ENCODE measurements around the gene SLC9A9. TPM values are rescaled to one million over a fixed set of nuclear protein-coding genes. Genes with fewer than 3 reads are reported as not detected.
A peak's percentile ranks its signal among the peaks of the same experiment; 100 is the strongest.

SLC9A9 gene
- total and polyA plus RNA-seq, 8 donors, result 0.28 to 5.9 (median 0.75) TPM

DNA sequence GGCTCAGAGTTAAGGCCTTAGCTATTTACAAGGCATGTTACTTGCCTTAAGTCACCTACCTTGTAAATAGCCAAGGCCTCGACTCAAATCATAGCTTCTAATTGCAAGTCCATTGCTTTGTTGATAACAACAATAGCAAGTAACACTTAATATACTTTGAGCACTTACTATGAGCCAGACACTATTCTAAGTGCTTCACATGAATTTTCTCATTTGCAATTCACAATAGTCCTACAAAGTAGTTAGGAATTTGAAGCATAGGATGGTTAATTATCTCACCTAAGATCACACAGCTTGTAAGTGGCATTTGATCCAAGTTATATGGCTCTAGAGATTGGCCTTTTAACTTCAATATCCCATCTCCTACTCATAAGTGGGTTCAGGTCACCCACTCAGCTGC is 28.4 kb downstream of the SLC9A9 start:
- ATAC-seq, result no peak
- Histone ChIP-seq H3K9me3 (no peaks in the 10 kb centered on the region), H3K36me3 (no peaks in the 10 kb centered on the region), H3K4me3 (no peak overlapping the region), H3K27me3 (no peaks in the 10 kb centered on the region), H3K27ac (no peak overlapping the region), H3K4me1 (no peaks in the 10 kb centered on the region)
- no peak for FAIRE-seq
- intact Hi-C loops (cut with DNase I), result no loop called here
- DNase-seq, result no peak
- no peak for TF ChIP-seq CTCF (IDR thresholded peaks at IDR 0.05)
- 45 to 46% methylated on average over 1 of the region's 1 CpG for WGBS, 2 donors

- intact Hi-C loops (cut with DNase I), result no loop called here
- WGBS, 2 donors, result 67 to 78% methylated on average over 3 of the region's 3 CpGs
- FAIRE-seq (no peak), DNase-seq (no peak), ATAC-seq (no peak)
- no peaks in the 10 kb centered on the region for H3K36me3 ChIP-seq
- H3K9me3 ChIP-seq, result no peaks in the 10 kb centered on the region
- H3K27me3 ChIP-seq, result no peaks in the 10 kb centered on the region
- H3K27ac ChIP-seq, result no peak overlapping the region
- H3K4me1 ChIP-seq, result no peaks in the 10 kb centered on the region
- no peak overlapping the region for H3K4me3 ChIP-seq
- TF ChIP-seq CTCF (IDR thresholded peaks at IDR 0.05), result no peak
These were observed 33.8 kb downstream of the SLC9A9 start for GRCh38 chr3:143814443-143814889.

DNA sequence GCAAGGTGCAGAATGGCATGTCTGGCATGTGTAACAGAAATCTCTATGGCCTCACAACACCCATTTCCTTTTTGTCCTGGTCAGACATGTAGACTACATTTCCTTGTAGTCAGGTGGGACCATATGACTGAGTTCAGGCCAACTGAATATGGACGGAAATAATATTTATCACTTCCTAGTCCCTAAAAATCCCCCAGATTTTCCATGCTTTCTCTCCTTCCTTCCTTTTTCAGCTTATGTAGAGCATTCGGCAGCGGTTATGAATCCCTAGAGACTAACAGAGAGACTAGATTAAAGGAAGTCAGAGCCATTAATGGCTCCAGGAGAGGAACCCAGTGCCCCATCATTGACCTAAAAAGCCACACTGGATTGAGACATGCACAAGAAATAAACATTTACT is 35.8 kb downstream of the SLC9A9 start:
- FAIRE-seq, result no peak

GRCh38 chr3:143811602-143812001 is 36.7 kb downstream of the SLC9A9 start:
- DNase-seq, result no peak
- Histone ChIP-seq H3K4me3 (no peak overlapping the region), H3K9me3 (no peaks in the 10 kb centered on the region), H3K27me3 (no peaks in the 10 kb centered on the region), H3K27ac (no peak overlapping the region), H3K36me3 (no peaks in the 10 kb centered on the region), H3K4me1 (no peaks in the 10 kb centered on the region)
- peak in 1 of 4 donors; percentile 54 for ATAC-seq
- WGBS, 2 donors, result 68 to 79% methylated on average over 8 of the region's 8 CpGs
- FAIRE-seq, result no peak
- intact Hi-C loops (cut with DNase I), result no loop called here
- TF ChIP-seq CTCF (IDR thresholded peaks at IDR 0.05), result no peak

More for the DNA sequence above, 35.8 kb downstream of the SLC9A9 start:
- Histone ChIP-seq H3K4me3 (no peak overlapping the region), H3K27me3 (no peaks in the 10 kb centered on the region), H3K36me3 (no peaks in the 10 kb centered on the region), H3K4me1 (no peaks in the 10 kb centered on the region), H3K9me3 (no peaks in the 10 kb centered on the region), H3K27ac (no peak overlapping the region)
- intact Hi-C loops (cut with DNase I), result no loop called here
- DNase-seq, result no peak
- WGBS, 2 donors, result 69 to 82% methylated on average over 3 of the region's 3 CpGs
- no peak for ATAC-seq
- TF ChIP-seq CTCF (IDR thresholded peaks at IDR 0.05), result no peak

DNA sequence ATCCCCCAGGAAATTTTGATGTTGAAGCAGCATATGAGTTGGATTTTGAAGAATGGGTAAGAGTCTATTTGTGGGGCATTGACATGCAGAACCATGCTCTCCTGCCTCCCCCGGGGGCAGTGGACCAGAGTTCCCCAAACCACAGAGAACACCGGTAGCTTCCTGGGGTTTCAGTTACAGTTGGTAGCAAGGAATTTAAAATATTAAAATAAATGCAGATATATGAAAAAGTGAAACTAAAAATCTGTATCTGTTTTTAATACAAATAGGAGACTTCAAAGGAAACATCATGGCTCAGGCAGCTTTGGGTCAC is 37.4 kb downstream of the SLC9A9 start:
- no peak overlapping the region for H3K4me3 ChIP-seq
- TF ChIP-seq CTCF (IDR thresholded peaks at IDR 0.05), result no peak
- WGBS, 2 donors, result 84 to 93% methylated on average over 2 of the region's 2 CpGs
- H3K27me3 ChIP-seq, result no peaks in the 10 kb centered on the region
- intact Hi-C loops (cut with DNase I), result no loop called here
- H3K4me1 ChIP-seq, result no peaks in the 10 kb centered on the region
- no peak for FAIRE-seq
- no peaks in the 10 kb centered on the region for H3K36me3 ChIP-seq
- H3K9me3 ChIP-seq, result no peaks in the 10 kb centered on the region
- DNase-seq, result no peak
- H3K27ac ChIP-seq, result no peak overlapping the region
- no peak for ATAC-seq
